GM12873 (cell line): Measurements from ENCODE around the gene CRYBG2.

ENCODE experiments used
- TF ChIP-seq, protein P1 (sequence below): IDR thresholded peaks from 2 replicates; pipeline ENCODE4 v1.5.1; 2012; ENCODE audit warnings: low read depth, mild to moderate bottlenecking, moderate library complexity, low read length, control low read depth; ENCODE audit not compliant: insufficient read depth; ENCODE audit errors: missing control alignments

Gene CRYBG2

GRCh38 chr1:26282401-26282918 lies 71.5 kb downstream of the CRYBG2 start:
- TF ChIP-seq, protein P1, sequence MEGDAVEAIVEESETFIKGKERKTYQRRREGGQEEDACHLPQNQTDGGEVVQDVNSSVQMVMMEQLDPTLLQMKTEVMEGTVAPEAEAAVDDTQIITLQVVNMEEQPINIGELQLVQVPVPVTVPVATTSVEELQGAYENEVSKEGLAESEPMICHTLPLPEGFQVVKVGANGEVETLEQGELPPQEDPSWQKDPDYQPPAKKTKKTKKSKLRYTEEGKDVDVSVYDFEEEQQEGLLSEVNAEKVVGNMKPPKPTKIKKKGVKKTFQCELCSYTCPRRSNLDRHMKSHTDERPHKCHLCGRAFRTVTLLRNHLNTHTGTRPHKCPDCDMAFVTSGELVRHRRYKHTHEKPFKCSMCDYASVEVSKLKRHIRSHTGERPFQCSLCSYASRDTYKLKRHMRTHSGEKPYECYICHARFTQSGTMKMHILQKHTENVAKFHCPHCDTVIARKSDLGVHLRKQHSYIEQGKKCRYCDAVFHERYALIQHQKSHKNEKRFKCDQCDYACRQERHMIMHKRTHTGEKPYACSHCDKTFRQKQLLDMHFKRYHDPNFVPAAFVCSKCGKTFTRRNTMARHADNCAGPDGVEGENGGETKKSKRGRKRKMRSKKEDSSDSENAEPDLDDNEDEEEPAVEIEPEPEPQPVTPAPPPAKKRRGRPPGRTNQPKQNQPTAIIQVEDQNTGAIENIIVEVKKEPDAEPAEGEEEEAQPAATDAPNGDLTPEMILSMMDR, result no peak

DNA sequence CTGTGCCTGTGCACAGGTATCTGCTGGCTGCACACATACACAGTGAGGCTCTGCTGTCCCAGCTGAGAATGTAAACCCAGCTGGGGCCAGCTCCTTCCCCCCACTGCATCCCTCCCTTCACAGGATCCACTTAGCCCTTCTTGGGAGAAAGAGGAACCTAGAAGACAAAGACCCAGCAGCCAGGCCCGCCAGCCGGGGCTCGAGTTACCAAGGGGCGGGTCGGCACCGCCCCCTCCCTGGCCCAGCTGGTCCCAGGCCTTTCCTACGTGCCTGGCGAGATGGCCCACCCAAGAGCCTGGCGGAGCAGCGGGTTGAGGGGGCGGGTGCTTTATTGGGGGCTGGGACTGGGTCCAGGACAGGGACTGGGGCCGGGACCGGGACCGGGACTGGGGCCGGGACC lies 72.0 kb downstream of the CRYBG2 start:
- TF ChIP-seq, protein P1, result no peak

DNA sequence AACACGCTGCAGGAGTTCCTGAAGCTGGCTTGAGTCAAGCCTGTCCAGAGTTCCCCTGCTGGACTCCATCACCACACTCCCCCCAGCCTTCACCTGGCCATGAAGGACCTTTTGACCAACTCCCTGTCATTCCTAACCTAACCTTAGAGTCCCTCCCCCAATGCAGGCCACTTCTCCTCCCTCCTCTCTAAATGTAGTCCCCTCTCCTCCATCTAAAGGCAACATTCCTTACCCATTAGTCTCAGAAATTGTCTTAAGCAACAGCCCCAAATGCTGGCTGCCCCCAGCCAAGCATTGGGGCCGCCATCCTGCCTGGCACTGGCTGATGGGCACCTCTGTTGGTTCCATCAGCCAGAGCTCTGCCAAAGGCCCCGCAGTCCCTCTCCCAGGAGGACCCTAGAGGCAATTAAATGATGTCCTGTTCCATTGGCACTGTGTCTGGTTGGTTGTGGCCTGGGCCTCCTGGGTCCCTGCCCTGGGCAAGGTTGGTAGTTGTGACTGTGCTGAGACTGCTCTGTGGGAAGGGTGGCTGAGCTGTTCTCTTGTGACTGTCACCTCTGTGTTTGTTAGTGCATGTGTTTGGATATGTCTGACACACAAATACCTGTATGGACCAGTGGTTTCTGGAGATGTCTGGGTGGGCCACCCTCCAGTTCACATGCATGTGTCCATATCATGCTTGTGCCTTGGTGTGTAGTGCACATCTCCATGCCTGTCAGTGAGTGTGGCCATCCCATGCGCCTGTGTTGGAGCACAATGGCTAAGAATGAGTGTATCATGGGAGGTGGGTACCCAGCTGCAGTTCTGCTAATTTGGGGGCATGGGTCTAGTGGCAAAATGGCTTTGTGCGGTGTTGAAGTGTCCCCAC lies 72.6 kb downstream of the CRYBG2 start:
- TF ChIP-seq, protein P1, result no peak

- TF ChIP-seq, protein P1, result no peak
These were observed 73.4 kb downstream of the CRYBG2 start for GRCh38 chr1:26280333-26281042.

DNA sequence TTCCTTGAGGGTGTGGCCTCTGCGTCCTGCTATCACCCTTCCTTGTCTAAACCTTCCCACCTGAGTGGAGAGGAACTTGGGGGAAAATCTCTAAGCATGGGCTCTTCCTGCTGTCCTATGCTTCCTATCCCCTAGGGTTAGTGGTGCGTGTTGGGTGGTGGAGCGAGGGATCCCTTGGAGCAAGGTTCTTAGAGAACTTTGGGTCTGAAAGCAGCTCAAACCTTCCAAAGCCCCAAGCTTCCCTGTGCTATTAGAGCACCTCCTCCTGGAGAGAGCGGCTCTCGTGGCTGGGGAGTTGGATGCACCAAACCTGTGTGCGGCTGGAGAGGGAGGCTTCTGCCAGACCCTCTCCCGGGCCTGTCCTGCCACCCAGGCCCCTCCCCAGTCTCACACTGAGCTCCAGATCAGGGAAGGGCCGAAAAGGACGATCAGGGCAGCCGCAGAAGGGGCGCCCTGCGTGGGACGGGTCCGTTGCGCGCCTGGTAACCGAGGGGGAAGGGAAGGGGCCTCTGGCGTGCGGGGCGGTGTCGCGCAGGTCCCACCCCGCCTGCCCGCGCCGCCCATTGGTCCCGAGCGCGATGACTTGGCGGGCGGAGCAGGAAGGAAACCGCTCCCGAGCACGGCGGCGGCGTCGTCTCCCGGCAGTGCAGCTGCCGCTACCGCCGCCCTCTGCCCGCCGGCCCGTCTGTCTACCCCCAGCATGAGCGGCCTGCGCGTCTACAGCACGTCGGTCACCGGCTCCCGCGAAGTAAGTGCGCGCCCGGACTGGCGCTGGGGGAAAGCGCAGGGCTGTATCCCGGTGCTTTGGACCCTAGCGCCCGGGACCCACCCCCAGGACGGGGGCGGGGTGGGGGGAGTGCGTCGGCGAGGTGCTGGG lies 74.2 kb downstream of the CRYBG2 start, which contains the start of gene SH3BGRL3:
SH3BGRL3 (plus strand) TSS at position 631 of the 877 bp plus-strand sequence; CDS start at position 701, 70 bp downstream.
- TF ChIP-seq, protein P1, result peak; percentile 44

- TF ChIP-seq, protein P1, result no peak
These were observed 75.0 kb downstream of the CRYBG2 start for GRCh38 chr1:26278724-26279455.
